A549 (cell line): Measurements from ENCODE around the gene PCSK7.

ENCODE experiments used
- ESRRA ChIP-seq: fragments of 150-350 bp; IDR thresholded peaks from 2 replicates; pipeline ENCODE4 v1.6.1; 2014; ENCODE audit warnings: mild to moderate bottlenecking, low read length, borderline replicate concordance
- MAFK ChIP-seq: fragments of 450-650 bp; IDR thresholded peaks from 2 replicates; pipeline ENCODE4 v1.6.1; 2014; ENCODE audit not compliant: partially characterized antibody
- SMC3 ChIP-seq: fragments of >200 bp; sonication (Bioruptor Twin); formaldehyde crosslinking; IDR thresholded peaks from 3 replicates; pipeline ENCODE4 v1.6.1; 2018; ENCODE audit warnings: inconsistent platforms
- SREBF2 ChIP-seq: fragments of 450-650 bp; IDR thresholded peaks from 2 replicates; pipeline ENCODE4 v1.6.1; 2014; ENCODE audit warnings: mild to moderate bottlenecking, moderate library complexity
- TF ChIP-seq, protein P1 (sequence below): fragments of >200 bp; sonication (Bioruptor Twin); formaldehyde crosslinking; IDR thresholded peaks from 3 replicates; pipeline ENCODE4 v1.5.1; 2016
- TF ChIP-seq, protein P2 (sequence below): IDR thresholded peaks from 2 replicates; pipeline ENCODE4 v1.6.1; 2012

DNA sequence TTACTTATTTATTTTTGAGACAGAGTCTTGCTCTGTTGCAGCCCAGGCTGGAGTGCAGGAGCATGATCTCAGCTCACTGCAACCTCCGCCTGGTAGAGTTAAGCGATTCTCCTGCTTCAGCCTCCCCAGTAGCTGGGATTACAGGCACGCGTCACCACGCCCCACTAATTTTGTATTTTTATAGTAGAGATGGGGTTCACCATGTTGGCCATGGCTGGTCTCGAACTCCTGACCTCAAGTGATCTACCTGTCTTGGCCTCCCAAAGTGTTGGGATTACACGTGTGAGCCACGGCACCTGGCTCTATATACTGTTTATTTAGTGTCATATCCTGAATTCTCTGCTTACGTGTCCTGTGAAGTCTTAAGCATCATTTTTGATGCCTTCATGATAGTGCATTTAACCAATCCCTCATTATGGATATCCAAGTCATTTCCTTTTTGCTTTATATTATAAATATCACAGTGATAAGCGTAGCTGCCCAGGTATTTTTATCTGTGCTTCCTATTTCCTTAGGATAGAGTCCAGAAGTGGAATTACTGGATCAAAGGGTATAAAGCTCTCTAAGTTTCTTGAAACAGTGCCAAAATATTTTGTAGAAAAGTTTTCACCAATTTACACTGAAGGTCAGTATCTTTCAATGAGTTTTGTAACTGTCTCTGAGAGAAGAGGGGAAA lies 54.2 kb downstream of the PCSK7 start:
- TF ChIP-seq MAFK (no peak), SMC3 (no peak), ESRRA (no peak), SREBF2 (no peak)
- TF ChIP-seq, protein P1, sequence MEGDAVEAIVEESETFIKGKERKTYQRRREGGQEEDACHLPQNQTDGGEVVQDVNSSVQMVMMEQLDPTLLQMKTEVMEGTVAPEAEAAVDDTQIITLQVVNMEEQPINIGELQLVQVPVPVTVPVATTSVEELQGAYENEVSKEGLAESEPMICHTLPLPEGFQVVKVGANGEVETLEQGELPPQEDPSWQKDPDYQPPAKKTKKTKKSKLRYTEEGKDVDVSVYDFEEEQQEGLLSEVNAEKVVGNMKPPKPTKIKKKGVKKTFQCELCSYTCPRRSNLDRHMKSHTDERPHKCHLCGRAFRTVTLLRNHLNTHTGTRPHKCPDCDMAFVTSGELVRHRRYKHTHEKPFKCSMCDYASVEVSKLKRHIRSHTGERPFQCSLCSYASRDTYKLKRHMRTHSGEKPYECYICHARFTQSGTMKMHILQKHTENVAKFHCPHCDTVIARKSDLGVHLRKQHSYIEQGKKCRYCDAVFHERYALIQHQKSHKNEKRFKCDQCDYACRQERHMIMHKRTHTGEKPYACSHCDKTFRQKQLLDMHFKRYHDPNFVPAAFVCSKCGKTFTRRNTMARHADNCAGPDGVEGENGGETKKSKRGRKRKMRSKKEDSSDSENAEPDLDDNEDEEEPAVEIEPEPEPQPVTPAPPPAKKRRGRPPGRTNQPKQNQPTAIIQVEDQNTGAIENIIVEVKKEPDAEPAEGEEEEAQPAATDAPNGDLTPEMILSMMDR = no peak
- TF ChIP-seq, protein P2, sequence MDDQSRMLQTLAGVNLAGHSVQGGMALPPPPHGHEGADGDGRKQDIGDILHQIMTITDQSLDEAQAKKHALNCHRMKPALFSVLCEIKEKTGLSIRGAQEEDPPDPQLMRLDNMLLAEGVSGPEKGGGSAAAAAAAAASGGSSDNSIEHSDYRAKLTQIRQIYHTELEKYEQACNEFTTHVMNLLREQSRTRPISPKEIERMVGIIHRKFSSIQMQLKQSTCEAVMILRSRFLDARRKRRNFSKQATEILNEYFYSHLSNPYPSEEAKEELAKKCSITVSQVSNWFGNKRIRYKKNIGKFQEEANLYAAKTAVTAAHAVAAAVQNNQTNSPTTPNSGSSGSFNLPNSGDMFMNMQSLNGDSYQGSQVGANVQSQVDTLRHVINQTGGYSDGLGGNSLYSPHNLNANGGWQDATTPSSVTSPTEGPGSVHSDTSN = no peak
